HuH-7.5 (cell line): ENCODE data around the gene EMC7.
"Not testable (repeated sequence)": the region's sequence is repeated elsewhere in the genome, so short reads cannot be mapped to it uniquely, and the experiment has no call there.

Source experiments
- DNase-seq: peaks from one replicate; pipeline ENCODE4 v3.0.0; 2011; ENCODE audit warnings: low spot score

Gene EMC7

DNA sequence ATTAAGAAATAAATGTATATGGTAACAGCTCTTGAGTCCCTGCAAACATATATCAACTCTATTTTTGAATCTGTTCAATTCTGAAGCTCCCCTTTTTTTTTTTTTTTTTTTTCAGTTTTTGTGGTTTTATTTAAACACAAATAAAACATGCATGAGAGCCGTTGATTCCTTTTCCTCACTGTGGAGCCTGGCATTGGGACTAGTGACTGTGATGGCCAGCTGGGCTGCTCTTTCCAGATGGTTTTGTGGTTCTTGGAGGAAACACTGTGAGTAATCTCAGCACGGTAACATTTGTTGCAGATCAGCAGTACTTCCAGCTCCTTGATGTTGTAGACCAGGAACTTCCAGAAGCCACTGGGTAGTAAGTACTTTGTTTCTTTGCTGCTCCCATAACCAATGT lies 15.9 kb downstream of the EMC7 start:
- no peak for DNase-seq

GRCh38 chr15:34084086-34084485 lies 17.6 kb downstream of the EMC7 start:
- DNase-seq = no peak

GRCh38 chr15:34079904-34080303 lies 21.8 kb downstream of the EMC7 start:
- no peak for DNase-seq

DNA sequence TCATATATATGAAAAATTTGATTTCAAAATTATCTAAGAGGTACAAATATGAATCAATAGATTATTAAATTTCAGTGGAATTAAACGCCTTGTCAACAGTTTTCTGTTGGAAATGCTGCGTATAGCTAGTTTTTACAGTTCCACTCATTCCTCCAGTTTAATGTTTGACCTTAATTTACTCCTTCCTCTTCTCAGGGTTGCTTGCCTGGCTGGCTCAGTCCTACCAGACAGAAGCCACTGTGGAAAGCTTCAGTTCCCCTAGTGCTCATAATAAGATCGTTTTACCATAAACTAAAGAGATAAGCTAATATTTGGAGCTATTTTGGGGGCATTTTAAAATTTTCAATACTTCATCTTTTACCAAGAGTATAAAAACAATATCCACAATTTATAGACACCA lies 22.8 kb downstream of the EMC7 start:
- no peak for DNase-seq

GRCh38 chr15:34076785-34077184 lies 24.9 kb downstream of the EMC7 start:
- DNase-seq = no peak

- DNase-seq = no peak
These were observed 31.7 kb downstream of the EMC7 start for GRCh38 chr15:34070003-34070402.

GRCh38 chr15:34065941-34066340 lies 35.7 kb downstream of the EMC7 start:
- no peak for DNase-seq

- DNase-seq = no peak
These were observed 36.4 kb downstream of the EMC7 start for GRCh38 chr15:34065261-34065660.

- DNase-seq = no peak
These were observed 37.2 kb downstream of the EMC7 start for GRCh38 chr15:34064438-34064837.

GRCh38 chr15:34059946-34060345 lies 41.7 kb downstream of the EMC7 start:
- no peak for DNase-seq

DNA sequence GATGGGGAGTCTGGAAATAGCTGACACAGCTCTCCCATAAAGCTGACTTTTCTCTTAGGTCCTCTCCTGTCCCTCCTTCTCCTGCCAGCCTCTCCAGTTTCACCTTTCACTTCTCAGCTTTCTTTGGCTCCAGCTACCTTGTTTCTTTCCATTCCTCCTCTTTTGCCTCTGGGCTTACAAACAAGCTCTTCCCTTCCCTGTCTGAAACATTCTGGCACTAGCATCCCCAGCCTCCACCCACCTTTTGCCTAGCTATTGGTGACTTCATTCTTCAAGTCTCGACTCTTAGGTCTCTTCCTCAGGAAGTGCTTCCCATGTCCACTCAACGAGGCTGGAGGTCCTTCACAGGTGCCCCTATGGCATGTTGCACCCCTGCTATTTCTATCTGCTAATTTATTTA lies 42.2 kb downstream of the EMC7 start:
- DNase-seq = no peak

DNA sequence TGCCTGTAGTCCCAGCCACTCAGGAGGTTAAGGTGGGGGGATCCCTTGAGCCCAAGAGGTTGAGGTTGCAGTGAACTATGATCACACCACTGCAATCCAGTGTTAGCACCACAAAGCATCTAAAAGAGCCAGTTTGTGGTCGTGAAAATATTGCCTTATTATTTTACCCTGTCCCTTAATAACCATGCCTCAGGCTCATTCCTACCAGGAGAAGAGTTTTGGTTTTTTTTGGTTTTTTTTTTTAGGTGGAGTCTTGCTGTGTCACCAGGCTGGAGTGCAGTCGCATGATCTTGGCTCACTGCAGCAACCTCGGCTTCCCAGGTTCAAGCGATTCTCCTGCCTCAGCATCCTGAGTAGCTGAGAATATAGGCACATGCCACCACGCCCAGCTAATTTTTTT lies 44.8 kb downstream of the EMC7 start:
- DNase-seq = no peak

GRCh38 chr15:34055868-34056595 lies 45.6 kb downstream of the EMC7 start:
- no peak for DNase-seq

- no peak for DNase-seq
These were observed 47.5 kb downstream of the EMC7 start for GRCh38 chr15:34054081-34054707.

DNA sequence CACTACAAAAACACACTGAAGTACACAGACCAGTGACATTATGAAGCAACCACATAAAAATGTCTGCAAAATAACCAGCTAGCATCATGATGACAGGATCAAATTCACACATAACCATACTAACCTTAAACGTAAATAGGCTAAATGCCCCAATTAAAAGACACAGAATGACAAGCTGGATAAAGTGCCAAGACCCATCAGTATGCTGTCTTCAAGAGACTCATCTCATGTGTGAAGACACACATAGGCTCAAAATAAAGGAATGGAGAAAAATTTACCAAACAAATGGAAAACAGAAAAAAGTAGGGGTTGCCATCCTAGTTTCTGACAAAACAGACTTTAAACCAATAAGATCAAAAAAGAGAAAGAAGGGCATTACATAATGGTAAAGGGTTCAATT lies 51.3 kb downstream of the EMC7 start:
- not testable (repeated sequence) for DNase-seq

GRCh38 chr15:34049112-34049511 lies 52.5 kb downstream of the EMC7 start:
- no peak for DNase-seq

DNA sequence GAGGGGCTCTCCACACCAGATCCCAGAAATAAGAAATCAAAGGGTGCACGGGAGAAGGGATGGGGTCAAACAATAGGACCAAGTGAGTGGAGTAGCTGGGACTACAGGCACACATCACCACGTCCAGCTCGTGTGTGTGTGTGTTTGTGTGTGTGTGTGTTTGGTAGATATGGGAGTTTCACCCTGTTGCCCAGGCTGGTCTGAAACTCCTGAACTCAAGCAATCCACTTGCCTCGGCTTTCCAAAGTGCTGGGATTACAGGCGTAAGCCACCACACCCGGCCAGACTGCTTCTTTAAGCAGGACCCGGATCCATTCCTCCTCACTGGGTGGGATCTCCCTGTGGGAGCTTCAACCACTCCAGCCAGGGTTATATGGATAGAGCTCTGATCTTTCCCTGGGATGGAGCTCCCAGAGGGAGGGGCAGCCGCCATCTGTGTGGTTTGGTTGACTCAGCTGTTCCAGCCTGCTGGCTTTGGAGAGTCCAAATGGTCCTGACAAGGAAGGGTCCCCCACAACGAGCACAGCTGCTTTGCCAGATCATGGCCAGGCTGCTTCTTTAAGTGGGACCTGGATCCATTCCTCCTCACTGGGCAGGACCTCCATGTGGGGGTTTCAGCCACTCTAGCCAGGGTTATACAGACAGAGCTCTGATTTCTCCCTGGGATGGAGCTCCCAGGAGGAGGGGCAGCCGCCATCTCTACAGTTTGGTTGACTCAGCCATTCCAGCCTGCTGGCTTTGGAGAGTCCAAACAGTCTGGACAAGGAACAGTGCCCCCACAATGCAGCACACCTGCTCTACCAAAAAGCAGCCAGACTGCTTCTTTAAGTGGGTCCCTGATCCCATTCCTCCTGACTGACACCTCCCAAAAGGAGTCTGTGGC lies 53.5 kb downstream of the EMC7 start:
- DNase-seq = no peak

DNA sequence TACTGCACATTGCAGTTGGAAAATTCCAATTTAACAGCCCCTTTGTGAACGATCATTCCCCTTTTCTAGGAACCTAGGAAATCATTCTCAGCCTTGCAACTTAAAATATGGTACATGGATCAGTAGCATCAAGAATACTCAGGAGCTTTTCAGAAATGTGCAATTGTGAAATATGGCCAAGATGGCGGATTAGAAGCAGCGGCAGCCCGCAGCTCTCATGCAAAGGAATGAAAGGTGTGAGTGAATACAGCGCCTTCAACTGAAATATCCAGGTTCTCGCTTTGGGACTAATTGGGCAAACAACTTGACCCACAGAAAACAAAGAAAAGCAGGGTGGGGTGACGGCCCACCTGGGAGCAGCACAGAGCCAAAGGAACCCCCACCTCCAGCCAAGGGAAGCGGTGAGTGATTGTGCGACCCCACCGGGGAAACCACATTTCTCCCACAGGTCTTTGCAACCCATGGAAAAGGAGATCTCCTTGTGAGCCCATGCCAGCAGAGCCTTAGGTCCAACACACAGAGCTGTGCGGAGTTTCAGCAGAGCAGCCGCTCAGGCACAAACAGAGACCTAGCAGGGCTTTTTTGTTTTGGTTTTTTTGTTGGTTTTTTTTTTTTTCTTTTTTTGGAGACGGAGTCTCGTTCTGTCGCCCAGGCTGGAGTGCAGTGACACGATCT lies 55.1 kb downstream of the EMC7 start:
- DNase-seq = no peak

DNA sequence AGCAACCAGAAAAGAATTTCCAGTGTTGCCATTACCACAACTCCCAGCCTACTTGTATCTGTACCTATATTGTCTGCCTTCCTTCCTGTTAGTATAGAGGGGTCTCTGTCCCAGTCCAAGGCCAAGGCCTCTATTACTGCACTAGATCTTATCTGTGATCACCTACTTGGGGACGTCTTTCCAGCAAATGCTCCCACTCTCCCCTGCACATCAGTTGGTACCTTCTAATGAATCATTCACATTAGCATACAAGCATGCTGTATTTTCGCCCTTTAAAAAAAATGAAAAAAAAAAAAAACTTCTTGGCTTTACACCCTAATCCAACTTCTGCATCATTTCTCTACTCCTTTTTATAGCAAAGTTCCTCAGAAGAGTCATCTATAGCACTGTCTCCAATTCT lies 57.8 kb downstream of the EMC7 start:
- no peak for DNase-seq

DNA sequence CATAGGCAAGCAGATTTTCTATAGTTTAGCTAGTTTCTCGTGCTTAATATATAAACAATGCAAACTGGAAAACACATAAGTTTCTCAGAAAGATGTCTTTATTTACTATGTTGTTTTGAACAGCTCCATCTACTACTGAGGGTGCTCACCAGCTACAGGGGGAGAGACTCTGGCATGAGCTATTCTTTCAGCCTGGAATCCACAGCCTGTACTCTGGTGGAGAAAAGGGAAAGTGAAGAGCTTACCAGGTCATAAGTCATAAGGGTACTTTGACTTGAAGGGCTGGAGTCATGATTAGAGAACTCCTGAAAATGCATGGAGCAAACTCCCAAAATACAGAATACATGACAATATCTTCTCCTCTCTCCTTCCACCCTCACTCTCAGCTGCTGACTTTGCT lies 58.3 kb downstream of the EMC7 start:
- no peak for DNase-seq

GRCh38 chr15:34039790-34040113 lies 61.9 kb downstream of the EMC7 start:
- DNase-seq = no peak
